ENCODE measurements around the gene TPST2. TPM values are rescaled to one million over a fixed set of nuclear protein-coding genes. Genes with fewer than 3 reads are reported as not detected.

Gene TPST2
- total RNA-seq, 1 experiment from 2014 or later = 11.8 TPM

DNA sequence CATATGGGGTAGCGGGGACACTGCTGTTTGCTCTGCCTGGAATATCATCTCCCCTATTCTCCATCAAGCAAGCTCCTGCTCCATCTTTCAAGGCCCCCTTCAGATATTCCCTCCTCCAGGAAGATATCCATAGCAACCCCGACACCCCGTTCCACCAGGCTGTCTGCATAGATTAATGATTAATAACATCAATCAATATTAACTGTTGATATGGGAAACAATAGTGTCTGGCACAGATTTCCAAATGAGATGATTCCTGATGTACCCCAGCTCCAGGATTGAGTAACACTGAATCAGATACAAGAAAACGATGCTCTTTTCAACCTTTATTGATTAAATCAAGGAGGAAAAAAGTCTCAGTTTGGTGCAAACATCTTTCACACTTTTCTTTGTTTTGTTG is 7.5 kb upstream of the TPST2 start:
- no peak overlapping the region for H3K9ac ChIP-seq (ENCODE audit: low read length)
- H4K20me1 ChIP-seq (ENCODE audit: insufficient read depth) = no peaks in the 10 kb centered on the region
- H2AFZ ChIP-seq (ENCODE audit: low read depth, low read length, poor library complexity, severe bottlenecking) = no peak overlapping the region
- no peak overlapping the region for H3K4me3 ChIP-seq (replicated peaks in 1 of 2; ENCODE audit: low read depth in 1 of 2, low read length in 2 of 2)
- H3K27ac ChIP-seq (ENCODE audit: low read depth, low read length) = no peak overlapping the region
- H3K36me3 ChIP-seq (ENCODE audit: control insufficient read depth in 1 of 2, insufficient read depth in 2 of 2, low read length in 2 of 2) = no peaks in the 10 kb centered on the region
- CTCF ChIA-PET = no interaction called here
- no peaks in the 10 kb centered on the region for H3K79me2 ChIP-seq (ENCODE audit: insufficient read depth, low read length)
- RAD21 ChIA-PET (ENCODE audit: low non-redundant PET in 1 of 2, low total read pairs in 2 of 2, uncharacterized antibody in 2 of 2, unreplicated experiment in 2 of 2) = no interaction called here
- H3K4me2 ChIP-seq (ENCODE audit: low read length) = no peak overlapping the region
- ATAC-seq (no peak), DNase-seq (ENCODE audit: low read depth, low spot score) (no peak)
- TF ChIP-seq REST (IDR thresholded peaks at IDR 0.05; ENCODE audit: low read depth) (no peak), ATF3 (IDR thresholded peaks at IDR 0.05) (no peak), ELF1 (IDR thresholded peaks at IDR 0.05; ENCODE audit: borderline replicate concordance, low read depth) (no peak), POLR2AphosphoS5 (IDR thresholded peaks at IDR 0.05; ENCODE audit: low read depth, low read length) (no peak), RAD21 (IDR thresholded peaks at IDR 0.05; ENCODE audit: low read depth) (no peak), EZH2 (IDR thresholded peaks at IDR 0.05) (no peak), ZFX (IDR thresholded peaks at IDR 0.05) (no peak), JUND (IDR thresholded peaks at IDR 0.05) (no peak), POLR2A (IDR thresholded peaks at IDR 0.05; ENCODE audit: borderline replicate concordance, extremely low read depth, insufficient read depth, insufficient read length) (no peak), ZNF274 (IDR thresholded peaks at IDR 0.05; ENCODE audit: low read depth, low read length) (no peak), SIN3A (IDR thresholded peaks at IDR 0.05; ENCODE audit: low read depth) (no peak), FOSL1 (IDR thresholded peaks at IDR 0.05; ENCODE audit: low read depth) (no peak), CEBPB (IDR thresholded peaks at IDR 0.05; ENCODE audit: low read depth) (no peak), EGR1 (IDR thresholded peaks at IDR 0.05; ENCODE audit: low read depth) (no peak)
- TF ChIP-seq, protein P1, sequence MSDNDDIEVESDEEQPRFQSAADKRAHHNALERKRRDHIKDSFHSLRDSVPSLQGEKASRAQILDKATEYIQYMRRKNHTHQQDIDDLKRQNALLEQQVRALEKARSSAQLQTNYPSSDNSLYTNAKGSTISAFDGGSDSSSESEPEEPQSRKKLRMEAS (IDR thresholded peaks at IDR 0.05) = no peak
- no peaks in the 10 kb centered on the region for H3K9me2 ChIP-seq (ENCODE audit: insufficient read depth)
- intact Hi-C loops (cut with micrococcal nuclease) = no loop called here
- H3K27me3 ChIP-seq (ENCODE audit: insufficient read depth, low read length) = peaks cover 19% of the 10 kb centered on the region
- BruUV-seq (replicated peaks) = no TSS peak
- H3K9me3 ChIP-seq (ENCODE audit: control insufficient read depth in 1 of 2, insufficient read depth in 1 of 2, low read depth in 1 of 2, low read length in 2 of 2) = no peaks in the 10 kb centered on the region
- POLR2A ChIA-PET = no interaction called here
- no peaks in the 10 kb centered on the region for H3K4me1 ChIP-seq (ENCODE audit: control insufficient read depth in 1 of 2, insufficient read depth in 2 of 2, low read length in 2 of 2)

Data from HCT116 (cell line).